Neuronal stem cell (in vitro differentiated cells): ENCODE data around the gene KIAA1755.

ENCODE experiments used
- DNase-seq: peaks from one replicate; pipeline ENCODE4 v3.0.0-alpha.2; 2013; ENCODE audit warnings: low spot score
- H2AFZ ChIP-seq: one replicate; pipeline ENCODE4 v1.6.1; 2013; ENCODE audit warnings: mild to moderate bottlenecking, low read length, inconsistent platforms
- H2AK5ac ChIP-seq: 2 replicates; pipeline ENCODE4 v1.6.1; 2013; ENCODE audit warnings: low read depth, mild to moderate bottlenecking, inconsistent platforms, low read length, moderate library complexity, mixed read lengths
- H2BK120ac ChIP-seq: 2 replicates; pipeline ENCODE4 v1.6.1; 2013; ENCODE audit warnings: low read depth, mild to moderate bottlenecking, inconsistent platforms, low read length, moderate library complexity, mixed read lengths
- H2BK12ac ChIP-seq: one replicate; pipeline ENCODE4 v1.6.1; 2013; ENCODE audit warnings: low read length, inconsistent platforms
- H2BK15ac ChIP-seq: 2 replicates; pipeline ENCODE4 v1.6.1; 2013; ENCODE audit warnings: mild to moderate bottlenecking, low read length, inconsistent platforms, mixed read lengths
- H2BK5ac ChIP-seq: one replicate; pipeline ENCODE4 v1.6.1; 2013; ENCODE audit warnings: inconsistent platforms, mild to moderate bottlenecking, low read length, moderate library complexity
- H3K14ac ChIP-seq: one replicate; pipeline ENCODE4 v1.6.1; 2013; ENCODE audit warnings: low read length, inconsistent platforms
- H3K18ac ChIP-seq: 2 replicates; pipeline ENCODE4 v1.6.1; 2013; ENCODE audit warnings: low read length, inconsistent platforms
- H3K23ac ChIP-seq: 2 replicates; pipeline ENCODE4 v1.6.1; 2013; ENCODE audit warnings: low read depth, mild to moderate bottlenecking, mixed read lengths, low read length, inconsistent platforms; ENCODE audit not compliant: poor library complexity
- H3K27ac ChIP-seq: replicated peaks from 3 replicates; pipeline ENCODE4 v1.5.1; 2013; ENCODE audit warnings: low read length, inconsistent platforms
- H3K27me3 ChIP-seq, 3 experiments: 2 replicates each; pipeline ENCODE4 v1.6.1; 2013; ENCODE audit warnings: low read length in 3 of 3, mild to moderate bottlenecking in 2 of 3, inconsistent platforms in 1 of 3, low read depth in 1 of 3, mixed read lengths in 1 of 3, moderate library complexity in 1 of 3; ENCODE audit not compliant: control insufficient read depth in 3 of 3, insufficient read depth in 3 of 3
- H3K36me3 ChIP-seq, 2 donors: replicated peaks in 1 of 2; 2 replicates each; pipeline ENCODE4 v1.6.1; 2013; ENCODE audit warnings: low read length in 2 of 2; ENCODE audit not compliant: control insufficient read depth in 2 of 2, insufficient read depth in 2 of 2
- H3K4ac ChIP-seq: 2 replicates; pipeline ENCODE4 v1.6.1; 2013; ENCODE audit warnings: inconsistent platforms, mild to moderate bottlenecking, low read length, moderate library complexity
- H3K4me1 ChIP-seq, 2 donors: 1 replicate in 1 of 2; 2 replicates in 1 of 2; pipeline ENCODE4 v1.6.1; 2013; ENCODE audit warnings: low read length in 2 of 2, low read depth in 1 of 2; ENCODE audit not compliant: control insufficient read depth in 2 of 2, insufficient read depth in 1 of 2
- H3K4me2 ChIP-seq: one replicate; pipeline ENCODE4 v1.6.1; 2013; ENCODE audit warnings: mild to moderate bottlenecking, low read length, inconsistent platforms; ENCODE audit not compliant: insufficient read depth, poor library complexity, severe bottlenecking
- H3K4me3 ChIP-seq, 2 donors: 2 replicates each; pipeline ENCODE4 v1.5.1; 2013; ENCODE audit warnings: low read length in 2 of 2, mild to moderate bottlenecking in 2 of 2, inconsistent platforms in 1 of 2, moderate library complexity in 1 of 2
- H3K79me1 ChIP-seq: one replicate; pipeline ENCODE4 v1.6.1; 2013; ENCODE audit warnings: low read depth, mild to moderate bottlenecking, inconsistent platforms, low read length, moderate library complexity
- H3K9ac ChIP-seq: one replicate; pipeline ENCODE4 v1.6.1; 2013; ENCODE audit warnings: mild to moderate bottlenecking, low read depth, low read length, inconsistent platforms; ENCODE audit not compliant: poor library complexity
- H3K9me3 ChIP-seq, 2 donors: replicated peaks in 1 of 2; 2 replicates each; pipeline versions ENCODE3 to v1.6.1; 2013; ENCODE audit warnings: low read length in 2 of 2, mild to moderate bottlenecking in 2 of 2, inconsistent platforms in 1 of 2, low read depth in 1 of 2, mixed read lengths in 1 of 2, moderate library complexity in 1 of 2; ENCODE audit not compliant: control insufficient read depth in 2 of 2, insufficient read depth in 1 of 2
- H4K8ac ChIP-seq: one replicate; pipeline ENCODE4 v1.6.1; 2013; ENCODE audit warnings: low read depth, mild to moderate bottlenecking, inconsistent platforms, low read length, moderate library complexity
- H4K91ac ChIP-seq: one replicate; pipeline ENCODE4 v1.6.1; 2013; ENCODE audit warnings: low read length, low read depth, mild to moderate bottlenecking, inconsistent platforms; ENCODE audit not compliant: poor library complexity
- WGBS, 2 donors: extraction: QIAGEN DNeasy Blood & Tissue Kit; methylation state at CpG; one replicate each; pipeline ENCODE4 v1.1.7; 2013; ENCODE audit warnings: missing lambda C conversion rate in 2 of 2, mixed read lengths in 1 of 2; ENCODE audit not compliant: insufficient read length in 2 of 2, insufficient replicate concordance in 1 of 2; ENCODE audit errors: extremely low coverage in 2 of 2; 5-methylcytosine and 5-hydroxymethylcytosine counted together

The KIAA1755 gene

GRCh38 chr20:38199501-38200390 lies 60.8 kb downstream of the KIAA1755 start:
- H3K23ac ChIP-seq: no peak overlapping the region

GRCh38 chr20:38198238-38198861 lies 62.2 kb downstream of the KIAA1755 start:
- Histone ChIP-seq H2BK5ac (no peak overlapping the region), H3K79me1 (no peaks in the 10 kb centered on the region), H3K4me2 (no peak overlapping the region), H3K9ac (no peak overlapping the region), H2AK5ac (no peak overlapping the region), H3K18ac (no peak overlapping the region), H2BK120ac (no peak overlapping the region), H4K8ac (no peak overlapping the region), H4K91ac (no peak overlapping the region), H3K23ac (no peak overlapping the region), H3K27ac (no peak overlapping the region), H3K36me3 (no peaks in the 10 kb centered on the region), H3K4me1 (peaks cover 0 to 8% of the 10 kb centered on the region in 2 donors), H3K14ac (no peak overlapping the region), H2BK15ac (peak overlapping the region; percentile 23), H2BK12ac (no peak overlapping the region), H3K4ac (no peak overlapping the region), H3K9me3 (no peaks in the 10 kb centered on the region), H3K4me3 (no peak overlapping the region), H3K27me3 (no peaks in the 10 kb centered on the region), H2AFZ (no peak overlapping the region)
- no peak for DNase-seq
- no CpG with 5 or more reads among the region's 8 CpGs for WGBS, 2 donors

More at GRCh38 chr20:38199501-38200390, 60.8 kb downstream of the KIAA1755 start:
- no peak overlapping the region for H3K27ac ChIP-seq
- H2BK120ac ChIP-seq: no peak overlapping the region
- no peak overlapping the region for H2BK5ac ChIP-seq
- no peak overlapping the region for H2AFZ ChIP-seq
- no peak overlapping the region for H3K4me2 ChIP-seq
- no peaks in the 10 kb centered on the region for H3K27me3 ChIP-seq
- H3K9ac ChIP-seq: no peak overlapping the region
- H2AK5ac ChIP-seq: no peak overlapping the region
- H3K36me3 ChIP-seq: no peaks in the 10 kb centered on the region
- H3K4ac ChIP-seq: no peak overlapping the region
- H3K4me3 ChIP-seq: no peak overlapping the region
- peak overlapping the region; percentile 69 for H2BK15ac ChIP-seq
- H4K91ac ChIP-seq: no peak overlapping the region
- no peaks in the 10 kb centered on the region for H3K9me3 ChIP-seq
- no peak overlapping the region for H3K14ac ChIP-seq
- no peak overlapping the region for H2BK12ac ChIP-seq
- no peak for DNase-seq
- no CpG with 5 or more reads among the region's 14 CpGs for WGBS, 2 donors
- H3K4me1 ChIP-seq: peaks cover 0 to 8% of the 10 kb centered on the region in 2 donors
- no peaks in the 10 kb centered on the region for H3K79me1 ChIP-seq
- no peak overlapping the region for H3K18ac ChIP-seq
- H4K8ac ChIP-seq: no peak overlapping the region

GRCh38 chr20:38197619-38198018 lies 62.9 kb downstream of the KIAA1755 start:
- no peak for DNase-seq
- WGBS, 2 donors: no CpG with 5 or more reads among the region's 1 CpG
- no peak overlapping the region for H2BK15ac ChIP-seq
- no peak overlapping the region for H3K18ac ChIP-seq
- no peaks in the 10 kb centered on the region for H3K9me3 ChIP-seq
- H4K8ac ChIP-seq: no peak overlapping the region
- no peaks in the 10 kb centered on the region for H3K27me3 ChIP-seq
- no peak overlapping the region for H2BK12ac ChIP-seq
- H3K4me3 ChIP-seq: no peak overlapping the region
- no peak overlapping the region for H2AFZ ChIP-seq
- no peaks in the 10 kb centered on the region for H3K79me1 ChIP-seq
- H3K36me3 ChIP-seq: no peaks in the 10 kb centered on the region
- peaks cover 0 to 8% of the 10 kb centered on the region in 2 donors for H3K4me1 ChIP-seq
- H3K23ac ChIP-seq: no peak overlapping the region
- no peak overlapping the region for H2BK120ac ChIP-seq
- H3K4ac ChIP-seq: no peak overlapping the region
- no peak overlapping the region for H3K14ac ChIP-seq
- H3K9ac ChIP-seq: no peak overlapping the region
- no peak overlapping the region for H3K27ac ChIP-seq
- H2BK5ac ChIP-seq: no peak overlapping the region
- H3K4me2 ChIP-seq: no peak overlapping the region
- H2AK5ac ChIP-seq: no peak overlapping the region
- H4K91ac ChIP-seq: no peak overlapping the region

GRCh38 chr20:38197217-38197616 lies 63.3 kb downstream of the KIAA1755 start:
- Histone ChIP-seq H2BK120ac (no peak overlapping the region), H3K27me3 (no peaks in the 10 kb centered on the region), H3K79me1 (no peaks in the 10 kb centered on the region), H3K4me1 (peaks cover 0 to 8% of the 10 kb centered on the region in 2 donors), H3K9me3 (no peaks in the 10 kb centered on the region), H2AFZ (no peak overlapping the region), H2AK5ac (no peak overlapping the region), H3K14ac (no peak overlapping the region), H2BK12ac (no peak overlapping the region), H4K8ac (no peak overlapping the region), H3K4me2 (no peak overlapping the region), H3K4ac (no peak overlapping the region), H4K91ac (no peak overlapping the region), H3K27ac (no peak overlapping the region), H2BK5ac (no peak overlapping the region), H2BK15ac (no peak overlapping the region), H3K4me3 (no peak overlapping the region), H3K18ac (no peak overlapping the region), H3K23ac (no peak overlapping the region), H3K36me3 (no peaks in the 10 kb centered on the region), H3K9ac (no peak overlapping the region)
- WGBS, 2 donors: no CpG with 5 or more reads among the region's 5 CpGs
- DNase-seq: no peak
